Kidney (tissue), 14 donors: Measurements from ENCODE around the gene BCAS3. TPM values are rescaled to one million over a fixed set of nuclear protein-coding genes. Genes with fewer than 3 reads are reported as not detected.

Experiments
- DNase-seq, 5 donors: peaks; one replicate each; pipeline ENCODE4 v3.0.0-alpha.2; 2013 to 2020
- FAIRE-seq: peaks from 2 replicates; lab custom pipeline; 2012; peaks lifted over from hg19 to GRCh38; lab: Jason Lieb, UNC
- H3K27ac ChIP-seq, 2 donors: one replicate each; pipeline ENCODE4 v1.7.0; 2013; ENCODE audit warnings: low read depth in 2 of 2, low read length in 2 of 2, inconsistent platforms in 1 of 2
- H3K27me3 ChIP-seq: one replicate; pipeline ENCODE4 v1.7.1; 2013; ENCODE audit warnings: low read length, inconsistent platforms; ENCODE audit not compliant: control insufficient read depth, insufficient read depth
- H3K36me3 ChIP-seq, 3 donors: one replicate each; pipeline versions ENCODE4 v1.7.0 to v1.7.1; 2013; ENCODE audit warnings: low read length in 3 of 3, control low read depth in 1 of 3, inconsistent platforms in 1 of 3; ENCODE audit not compliant: insufficient read depth in 3 of 3, control insufficient read depth in 2 of 3
- H3K4me1 ChIP-seq, 3 donors: one replicate each; pipeline versions ENCODE4 v1.7.0 to v1.7.1; 2013; ENCODE audit warnings: low read length in 3 of 3, inconsistent platforms in 1 of 3, low read depth in 1 of 3; ENCODE audit not compliant: control insufficient read depth in 2 of 3, insufficient read depth in 2 of 3
- H3K4me3 ChIP-seq, 3 donors: one replicate each; pipeline versions ENCODE4 v1.7.0 to v1.8.1; 2013; ENCODE audit warnings: low read length in 3 of 3, control low read depth in 1 of 3, inconsistent platforms in 1 of 3
- H3K9ac ChIP-seq, 3 donors: one replicate each; pipeline versions ENCODE4 v1.7.0 to v1.7.1; 2013; ENCODE audit warnings: low read length in 3 of 3, control low read depth in 1 of 3, inconsistent platforms in 1 of 3
- H3K9me3 ChIP-seq, 3 donors: one replicate each; pipeline versions ENCODE4 v1.7.0 to v1.7.1; 2013; ENCODE audit warnings: low read length in 3 of 3, control low read depth in 1 of 3, inconsistent platforms in 1 of 3; ENCODE audit not compliant: control insufficient read depth in 2 of 3, insufficient read depth in 1 of 3
- CTCF ChIP-seq: IDR thresholded peaks from 3 replicates; pipeline ENCODE4 v1.5.1; 2012; ENCODE audit warnings: mild to moderate bottlenecking, moderate library complexity, borderline replicate concordance; ENCODE audit not compliant: insufficient read depth; ENCODE audit errors: extremely low read depth
- intact Hi-C: fragments of 100-400 bp; cut with DNase I; formaldehyde crosslinking; loops from one replicate; pipeline ENCODE4 v1.11.1; 2022
- polyA plus RNA-seq: library from polyadenylated mRNA; stranded (reverse); fragments of 350-450 nt; fragmentation: Illumina TruSeq; extraction: RNeasy Lipid Tissue Mini Kit (QIAGEN cat#74804); gene quantifications from one replicate; pipeline ENCODE4 v1.2.3, GENCODE V29; 2014; ENCODE audit warnings: low read depth, low replicate concordance; ENCODE audit not compliant: insufficient read depth
- total RNA-seq: library from RNA; stranded (reverse); fragmentation: NEBNext Ultra II Directional; extraction: Animal tissue kit (Norgen Biotek cat#: 25700); gene quantifications from one replicate; pipeline ENCODE4 v1.2.1, GENCODE V29; 2021
- donor health status: control.
- donor health status: control.
- donor health status: control.
- donor health status: control.
- donor health status: control.
- donor health status: DM: yes; HTN: yes; CAD: no.
- donor health status: Normal renal cell carcinoma (clear cell type).

BCAS3 gene
- total and polyA plus RNA-seq, 2 donors from 2014 or later: 18.3 to 44.1 TPM

GRCh38 chr17:61232871-61233270 lies 555.2 kb downstream of the BCAS3 start:
- no peaks in the 10 kb centered on the region for H3K36me3 ChIP-seq
- peaks cover 11 to 16% (median 14%) of the 10 kb centered on the region in 3 donors for H3K4me1 ChIP-seq
- no peaks in the 10 kb centered on the region for H3K9me3 ChIP-seq
- H3K4me3 ChIP-seq: no peak overlapping the region
- H3K27me3 ChIP-seq: no peaks in the 10 kb centered on the region
- DNase-seq (peak in 1 of 5 donors; percentile 20), FAIRE-seq (no peak)
- no peak overlapping the region for H3K9ac ChIP-seq
- TF ChIP-seq CTCF: no peak
- no peak overlapping the region for H3K27ac ChIP-seq
- intact Hi-C loops: no loop called here

- TF ChIP-seq CTCF: no peak
- peaks cover 11 to 20% (median 16%) of the 10 kb centered on the region in 3 donors for H3K4me1 ChIP-seq
- no peak for FAIRE-seq
- no peak overlapping the region for H3K9ac ChIP-seq
- H3K27ac ChIP-seq: no peak overlapping the region
- no peaks in the 10 kb centered on the region for H3K27me3 ChIP-seq
- H3K9me3 ChIP-seq: no peaks in the 10 kb centered on the region
- no peaks in the 10 kb centered on the region for H3K36me3 ChIP-seq
- DNase-seq: no peak
- H3K4me3 ChIP-seq: no peak overlapping the region
- intact Hi-C loops: no loop called here
These were observed 556.5 kb downstream of the BCAS3 start for GRCh38 chr17:61233991-61234750.

- TF ChIP-seq CTCF: no peak
- H3K9me3 ChIP-seq: no peaks in the 10 kb centered on the region
- no peaks in the 10 kb centered on the region for H3K36me3 ChIP-seq
- peaks cover 11 to 20% (median 18%) of the 10 kb centered on the region in 3 donors for H3K4me1 ChIP-seq
- FAIRE-seq (no peak), DNase-seq (peak in 2 of 5 donors; percentile 74 to 81)
- no peak overlapping the region for H3K9ac ChIP-seq
- no peaks in the 10 kb centered on the region for H3K27me3 ChIP-seq
- no peak overlapping the region for H3K27ac ChIP-seq
- intact Hi-C loops: no loop called here
- no peak overlapping the region for H3K4me3 ChIP-seq
These were observed 557.6 kb downstream of the BCAS3 start for GRCh38 chr17:61235001-61235826.
